ENCODE measurements around the gene PRDM16.

PRDM16 gene

GRCh38 chr1:3051270-3052268 is 17.4 kb upstream of the PRDM16 start:
- H3K4me3 ChIP-seq (ENCODE audit: low read depth, low read length): no peak overlapping the region
- DNase-seq (ENCODE audit: low read depth): no peak

GRCh38 chr1:3052501-3052900 is 16.5 kb upstream of the PRDM16 start:
- no peak overlapping the region for H3K4me3 ChIP-seq (ENCODE audit: low read depth, low read length)
- no peak for DNase-seq (ENCODE audit: low read depth)

DNA sequence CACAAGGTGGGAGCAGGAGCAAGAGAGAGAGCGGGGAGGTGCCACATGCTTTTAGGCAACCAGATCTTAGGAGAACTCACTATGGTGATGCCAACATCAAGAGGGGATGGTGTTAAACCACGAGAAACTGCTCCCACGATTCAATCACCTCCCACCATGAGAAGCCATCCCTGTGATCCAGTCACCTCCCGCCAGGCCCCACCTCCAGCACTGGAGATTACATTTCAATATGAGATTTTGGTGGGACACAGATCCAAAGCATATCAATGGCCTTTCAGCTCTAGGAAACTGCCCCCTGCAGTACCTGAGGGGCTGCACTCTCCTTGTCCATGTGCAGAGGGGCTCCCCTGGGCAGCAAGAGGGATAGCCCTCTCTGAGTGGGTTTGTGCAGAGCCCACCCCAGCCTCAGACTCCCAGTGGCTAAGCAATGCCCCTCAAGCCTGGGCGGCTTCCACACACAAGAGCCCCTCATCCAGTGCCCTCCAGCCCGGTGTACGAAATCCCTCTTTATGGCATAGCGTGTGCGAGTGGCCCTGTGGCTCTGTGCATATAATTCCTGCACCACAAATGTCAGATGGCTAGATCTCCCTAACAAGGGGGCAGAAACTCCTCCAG is 15.5 kb upstream of the PRDM16 start:
- no peak overlapping the region for H3K4me3 ChIP-seq (ENCODE audit: low read depth, low read length)
- no peak for DNase-seq (ENCODE audit: low read depth)

DNA sequence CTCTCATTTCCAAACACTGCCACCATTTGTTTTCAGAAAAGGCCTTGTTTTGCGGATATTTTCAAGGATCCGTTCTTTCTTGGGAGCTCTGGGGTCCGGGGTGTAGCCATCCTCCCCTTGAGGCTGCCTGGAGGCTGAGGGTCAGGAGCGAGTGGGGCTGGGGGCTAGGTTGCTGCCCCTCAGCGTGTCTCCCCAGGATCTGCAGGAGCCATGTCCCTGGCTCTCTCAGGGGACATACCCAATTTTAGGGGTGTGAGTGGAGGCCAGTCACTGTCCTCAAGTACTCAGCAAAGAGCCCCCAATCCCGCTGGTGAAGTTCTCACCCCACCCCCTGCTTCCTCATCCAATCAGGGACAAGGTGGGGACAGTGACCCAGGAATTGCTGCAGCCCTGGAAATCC is 15.0 kb upstream of the PRDM16 start:
- DNase-seq (ENCODE audit: low read depth): no peak
- no peak overlapping the region for H3K4me3 ChIP-seq (ENCODE audit: low read depth, low read length)

DNA sequence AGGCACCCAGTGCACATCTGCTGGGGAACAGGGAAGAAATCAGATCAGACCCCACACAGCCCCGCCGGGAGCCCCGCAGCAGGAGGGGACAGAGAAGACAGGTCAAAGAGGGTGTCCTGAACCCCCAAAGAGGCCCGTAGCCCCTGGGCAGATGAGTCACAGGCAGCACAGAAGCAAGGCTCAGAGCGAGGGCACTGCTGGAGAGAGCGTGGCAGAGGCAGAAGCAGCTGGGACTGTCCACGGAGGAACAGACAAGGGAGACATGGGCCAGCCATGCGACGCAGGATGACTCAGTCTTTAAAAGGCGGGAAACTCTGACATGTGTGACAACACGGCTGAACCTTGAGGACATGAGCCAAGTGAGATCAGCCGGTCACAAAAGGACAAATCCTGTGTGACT is 14.5 kb upstream of the PRDM16 start:
- no peak overlapping the region for H3K4me3 ChIP-seq (ENCODE audit: low read depth, low read length)
- no peak for DNase-seq (ENCODE audit: low read depth)

DNA sequence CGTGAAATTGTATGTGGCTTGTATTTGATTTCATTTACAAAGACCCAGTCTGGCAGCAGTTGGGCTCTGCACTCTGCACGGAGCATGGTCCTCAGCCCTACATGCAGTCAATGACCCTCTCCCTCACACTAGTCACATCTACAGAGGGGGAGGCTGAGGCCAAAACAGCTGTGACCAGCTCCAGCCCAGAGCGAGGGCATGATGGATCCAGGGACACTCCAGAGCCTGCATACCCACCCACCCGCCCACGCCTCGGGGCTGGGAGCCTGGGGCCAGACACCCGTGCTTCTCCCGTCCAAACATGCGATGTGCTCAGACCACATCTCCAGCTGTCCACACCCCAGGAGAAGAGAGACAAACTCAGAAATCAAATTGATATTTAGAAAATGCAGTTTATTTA is 14.0 kb upstream of the PRDM16 start:
- DNase-seq (ENCODE audit: low read depth): no peak
- H3K4me3 ChIP-seq (ENCODE audit: low read depth, low read length): no peak overlapping the region

DNA sequence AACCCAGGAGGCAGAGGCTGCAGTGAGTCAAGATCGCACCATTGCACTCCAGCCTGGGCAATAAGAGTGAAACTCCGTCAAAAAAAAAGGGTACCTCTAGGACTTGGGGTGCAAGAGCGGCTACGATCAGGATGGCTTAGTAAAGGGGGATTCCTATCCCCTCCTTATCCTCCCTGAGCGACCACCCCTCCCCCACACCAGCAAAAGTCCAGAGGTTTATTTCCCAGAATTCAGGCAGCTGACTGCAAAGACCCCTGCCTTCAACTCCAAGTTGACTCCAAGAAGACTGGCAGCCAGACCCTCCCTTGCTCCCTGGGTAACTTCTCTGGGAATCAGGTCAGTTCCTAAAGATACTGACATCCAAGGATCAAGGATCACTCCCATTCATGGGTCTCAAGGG is 12.4 kb upstream of the PRDM16 start:
- no peak overlapping the region for H3K4me3 ChIP-seq (ENCODE audit: low read depth, low read length)
- DNase-seq (ENCODE audit: low read depth): no peak

- no peak for DNase-seq (ENCODE audit: low read depth)
- H3K4me3 ChIP-seq (ENCODE audit: low read depth, low read length): no peak overlapping the region
These were observed 10.6 kb upstream of the PRDM16 start for GRCh38 chr1:3058263-3059030.

GRCh38 chr1:3060127-3060526 is 8.9 kb upstream of the PRDM16 start:
- no peak for DNase-seq (ENCODE audit: low read depth)
- H3K4me3 ChIP-seq (ENCODE audit: low read depth, low read length): no peak overlapping the region

DNA sequence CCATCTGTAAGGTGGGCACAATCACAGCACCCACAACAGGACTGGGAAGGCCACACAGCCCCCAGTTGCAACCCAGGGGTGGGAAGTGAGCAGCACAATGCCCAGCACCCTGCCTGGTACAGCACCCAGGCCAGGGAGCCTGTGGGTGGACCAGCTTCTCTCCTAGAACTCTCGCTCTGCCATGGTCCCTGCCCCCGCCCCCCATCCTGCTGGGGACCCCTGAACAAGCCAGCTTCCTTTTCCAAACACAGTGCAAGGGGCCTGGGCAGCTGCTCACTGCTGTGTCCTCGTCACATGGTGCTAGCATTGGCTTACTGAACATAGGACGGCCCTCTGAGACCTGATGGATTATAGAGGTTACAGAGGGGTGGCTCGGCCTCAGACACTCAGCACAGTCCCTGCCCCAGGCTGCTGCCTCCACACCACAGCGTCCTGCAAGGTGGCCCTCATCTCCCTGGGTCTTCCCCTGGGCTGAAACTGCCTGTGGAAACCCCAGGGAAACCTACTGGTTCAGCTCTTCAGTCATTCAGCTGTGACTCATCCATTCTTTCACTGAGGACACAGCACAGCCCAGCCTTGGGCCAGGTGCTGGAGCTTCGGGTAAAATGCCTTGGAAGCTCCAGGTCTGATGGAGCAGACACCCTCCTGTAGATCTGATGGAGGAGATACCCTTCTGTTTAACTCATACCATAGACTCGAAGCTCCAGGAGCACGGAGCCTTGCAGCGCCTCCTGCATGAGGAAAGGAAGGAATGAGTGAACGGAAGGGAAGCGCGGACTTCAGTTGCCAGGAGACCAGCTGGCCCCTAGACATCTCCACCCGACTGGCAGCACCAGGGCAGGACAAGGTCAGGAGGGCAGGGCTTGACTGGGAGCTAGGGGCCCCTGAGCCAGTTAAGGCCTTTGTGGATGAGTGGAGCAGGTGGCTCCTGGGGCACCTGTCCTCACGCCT is 8.1 kb upstream of the PRDM16 start:
- H3K4me3 ChIP-seq (ENCODE audit: low read depth, low read length): no peak overlapping the region
- DNase-seq (ENCODE audit: low read depth): no peak

GRCh38 chr1:3061566-3061965 is 7.4 kb upstream of the PRDM16 start:
- no peak for DNase-seq (ENCODE audit: low read depth)
- no peak overlapping the region for H3K4me3 ChIP-seq (ENCODE audit: low read depth, low read length)

- no peak overlapping the region for H3K4me3 ChIP-seq (ENCODE audit: low read depth, low read length)
These were observed 6.9 kb upstream of the PRDM16 start for GRCh38 chr1:3061981-3062615.

GRCh38 chr1:3062616-3063378 is 6.2 kb upstream of the PRDM16 start:
- H3K4me3 ChIP-seq (ENCODE audit: low read depth, low read length): no peak overlapping the region
- no peak for DNase-seq (ENCODE audit: low read depth)

More at GRCh38 chr1:3061981-3062615, 6.9 kb upstream of the PRDM16 start:
- DNase-seq (ENCODE audit: low read depth): no peak

GRCh38 chr1:3063379-3064295 is 5.4 kb upstream of the PRDM16 start:
- no peak overlapping the region for H3K4me3 ChIP-seq (ENCODE audit: low read depth, low read length)
- no peak for DNase-seq (ENCODE audit: low read depth)

GRCh38 chr1:3064296-3064850 is 4.6 kb upstream of the PRDM16 start:
- no peak overlapping the region for H3K4me3 ChIP-seq (ENCODE audit: low read depth, low read length)
- no peak for DNase-seq (ENCODE audit: low read depth)

DNA sequence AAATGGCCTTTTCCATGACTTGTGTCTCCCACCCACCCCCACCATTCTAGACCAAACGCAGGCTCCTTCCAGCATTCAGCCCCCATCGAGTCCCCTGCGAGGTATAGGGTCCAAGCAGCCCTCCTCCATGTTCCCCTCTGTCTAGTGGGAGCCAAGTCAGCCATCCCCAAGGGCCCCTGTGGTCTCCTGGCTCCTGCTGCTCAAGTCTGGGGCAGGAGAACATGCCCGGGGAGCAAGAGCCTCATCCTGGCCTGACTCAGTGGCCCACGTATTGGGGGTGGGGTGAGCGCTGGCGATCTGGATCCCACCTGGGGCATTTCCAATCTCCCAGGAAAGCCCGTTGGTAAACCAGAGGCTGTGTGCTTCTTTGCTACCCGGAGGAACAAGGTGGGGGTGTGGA is 4.1 kb upstream of the PRDM16 start:
- no peak for DNase-seq (ENCODE audit: low read depth)
- no peak overlapping the region for H3K4me3 ChIP-seq (ENCODE audit: low read depth, low read length)

DNA sequence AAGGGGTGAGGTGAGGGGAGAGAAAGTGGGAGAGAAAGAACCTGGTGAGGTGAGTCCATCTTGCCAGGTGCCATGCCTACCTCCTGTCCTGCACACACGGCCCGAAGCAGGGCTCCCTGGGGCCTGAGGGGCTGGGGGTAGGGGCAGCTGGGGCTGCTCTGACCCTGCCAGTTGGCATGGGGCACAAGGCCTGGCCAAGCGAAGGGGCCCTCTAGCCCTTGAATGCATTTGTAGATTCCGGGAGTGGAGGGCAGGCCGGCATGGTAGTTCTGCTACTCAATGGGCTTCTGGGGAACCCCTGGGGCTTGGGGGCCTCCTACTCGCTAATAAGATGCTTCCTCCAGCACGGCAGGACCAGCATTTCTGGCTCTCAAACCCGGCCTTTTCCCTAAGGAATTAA is 3.6 kb upstream of the PRDM16 start:
- H3K4me3 ChIP-seq (ENCODE audit: low read depth, low read length): no peak overlapping the region
- no peak for DNase-seq (ENCODE audit: low read depth)
